K562 (cell line): ENCODE results near the gene STRADB. TPM values are rescaled to one million over a fixed set of nuclear protein-coding genes. Genes with fewer than 3 reads are reported as not detected.

ENCODE experiments used
- ASH1L ChIP-seq: fragments of 450-650 bp; IDR thresholded peaks from 2 replicates; pipeline ENCODE4 v1.6.1; 2018; ENCODE audit warnings: borderline replicate concordance, mild to moderate bottlenecking, low read depth; ENCODE audit not compliant: partially characterized antibody
- BMI1 ChIP-seq: fragments of 150-350 bp; IDR thresholded peaks from 2 replicates; pipeline ENCODE4 v1.6.1; 2014; ENCODE audit warnings: low read length
- CHD7 ChIP-seq: fragments of 200-600 bp; sonication (generic); IDR thresholded peaks from one replicate; pipeline ENCODE4 v1.6.1; 2012; ENCODE audit warnings: mild to moderate bottlenecking, low read depth, low read length, inconsistent platforms
- CXXC5 ChIP-seq: fragments of 250-450 bp; sonication (Bioruptor Pico); IDR thresholded peaks from 2 replicates; pipeline ENCODE4 v1.8.0; 2022; ENCODE audit warnings: inconsistent platforms, mild to moderate bottlenecking, moderate library complexity
- FOXA3 ChIP-seq, 2 experiments: fragments of 450-650 bp in 1 of 2; sonication (generic) in 1 of 2; formaldehyde crosslinking; IDR thresholded peaks in 1 of 2; conservative IDR thresholded peaks in 1 of 2; 2 replicates each; pipeline versions ENCODE4 v1.4.0 to v1.8.0; 2020 to 2022; ENCODE audit warnings: mild to moderate bottlenecking in 2 of 2, missing genetic modification reagents in 1 of 2
- HLTF ChIP-seq: fragments of 450-650 bp; IDR thresholded peaks from 2 replicates; pipeline ENCODE4 v1.6.1; 2016
- LARP7 ChIP-seq: fragments of 450-650 bp; IDR thresholded peaks from 2 replicates; pipeline ENCODE4 v1.6.1; 2016
- MXD1 ChIP-seq: fragments of 250-450 bp; sonication (Bioruptor Pico); IDR thresholded peaks from 2 replicates; pipeline ENCODE4 v1.8.0; 2021; ENCODE audit warnings: borderline replicate concordance, mild to moderate bottlenecking, moderate library complexity; ENCODE audit not compliant: poor library complexity, severe bottlenecking
- NELFE ChIP-seq: IDR thresholded peaks from 2 replicates; pipeline ENCODE4 v1.6.1; 2011; ENCODE audit warnings: mild to moderate bottlenecking; ENCODE audit not compliant: insufficient read depth, insufficient read length
- NEUROD1 ChIP-seq: fragments of 150-350 bp; IDR thresholded peaks from 2 replicates; pipeline ENCODE4 v1.6.1; 2014; ENCODE audit warnings: borderline replicate concordance, low read length, low read depth; ENCODE audit not compliant: partially characterized antibody
- THAP7 ChIP-seq: fragments of 250-450 bp; sonication (Bioruptor Pico); IDR thresholded peaks from 2 replicates; pipeline ENCODE4 v1.5.0; 2021
- ZNF740 ChIP-seq, 3 experiments: fragments of 200-800 bp in 1 of 3; sonication (Bioruptor generic) in 1 of 3; sonication (generic) in 1 of 3; formaldehyde crosslinking in 1 of 3; IDR thresholded peaks; 2 replicates each; pipeline versions ENCODE4 v1.6.1 to v1.8.0; 2016 to 2022; ENCODE audit warnings: mild to moderate bottlenecking in 2 of 3, missing compliant biosample characterization in 2 of 3, missing genetic modification characterization in 2 of 3, missing genetic modification reagents in 1 of 3
- ZNF830 ChIP-seq: fragments of 250-450 bp; sonication (Bioruptor Pico); IDR thresholded peaks from 2 replicates; pipeline ENCODE4 v1.5.0; 2021; ENCODE audit warnings: mild to moderate bottlenecking
- polyA plus RNA-seq, 8 experiments: library from polyadenylated mRNA; depleted of rRNA in 4 of 8; stranded (reverse) in 5 of 8; unstranded in 3 of 8; fragments of >200 nt; fragmentation: Nextera tagmentation in 2 of 8; fragmentation: Illumina TruSeq in 1 of 8; extraction: Ambion mirVana in 2 of 8; extraction: Trizol in 1 of 8; gene quantifications; 2 replicates each; pipeline versions ENCODE4 v1.2.1 to v1.2.3, GENCODE V29; 2011 to 2014; ENCODE audit warnings: inconsistent platforms in 1 of 8, missing spikeins in 1 of 8
- total RNA-seq, 7 experiments: library from RNA; depleted of rRNA in 6 of 7; stranded (reverse); fragments of >200 nt in 6 of 7; fragmentation: Illumina TruSeq in 2 of 7; extraction: Trizol in 2 of 7; gene quantifications; 2 replicates each; pipeline versions ENCODE4 v1.2.1 to v1.2.3, GENCODE V29; 2011 to 2021; ENCODE audit warnings: low replicate concordance in 1 of 7

STRADB gene
- total and polyA plus RNA-seq, 9 of the 15 experiments (the other 6 are each of a cell fraction or from before 2014, with no cell fraction given) = 6.9 to 30.6 (median 15.7) TPM

- TF ChIP-seq HLTF (peak; percentile 75; the same call in 1 of the 2 replicates), ZNF830 (CRISPR knock-in tag) (no peak), CXXC5 (peak; percentile 44), ASH1L (no peak), NELFE (no peak), CHD7 (no peak), LARP7 (no peak), BMI1 (no peak), ZNF740 (CRISPR knock-in tag; IDR thresholded peaks at IDR 0.05) (no peak), ZNF740 (tag; IDR thresholded peaks at IDR 0.05) (no peak), MXD1 (CRISPR knock-in tag) (no peak), FOXA3 (CRISPR knock-in tag; conservative IDR thresholded peaks at IDR 0.05 in 1 of 2, IDR thresholded peaks at IDR 0.05 in 1 of 2) (no peak), THAP7 (CRISPR knock-in tag) (no peak), NEUROD1 (peak; percentile 32)
Observed at GRCh38 chr2:201440182-201440581, 11.4 kb upstream of the STRADB start (continued).
